Esophagus squamous epithelium (tissue), 4 donors: ENCODE data around the gene KMT5B.

ENCODE experiments used
- CTCF ChIP-seq, 6 experiments: fragments of 450-650 bp in 4 of 6; fragments of 200-600 bp in 2 of 6; sonication (generic) in 2 of 6; IDR thresholded peaks; one replicate each; pipeline ENCODE4 v1.5.1; 2016 to 2019; ENCODE audit warnings: antibody characterized with exemption in 6 of 6, mild to moderate bottlenecking in 4 of 6, moderate library complexity in 4 of 6
- POLR2A ChIP-seq, 4 donors: fragments of 450-650 bp; IDR thresholded peaks; one replicate each; pipeline ENCODE4 v1.6.1; 2017; ENCODE audit warnings: antibody characterized with exemption in 4 of 4, mild to moderate bottlenecking in 4 of 4, moderate library complexity in 3 of 4

- TF ChIP-seq CTCF (IDR thresholded peaks at IDR 0.05) (no peak), POLR2A (IDR thresholded peaks at IDR 0.05) (no peak)
Measured at GRCh38 chr11:68258363-68258765, 45.3 kb upstream of the KMT5B start.
